CD4-positive, alpha-beta T cell (primary cell): Measurements from ENCODE around the gene CACNA1H. TPM values are rescaled to one million over a fixed set of nuclear protein-coding genes. Genes with fewer than 3 reads are reported as not detected.

ENCODE experiments used
- ATAC-seq: fragments of 200-7000 bp; cut with Tn5 transposase; one replicate; pipeline ENCODE4 v1.10.0; 2022; ENCODE audit warnings: mild to moderate bottlenecking; ENCODE audit not compliant: poor library complexity
- CTCF ChIA-PET: fragments of 350-600 bp; sonication (Branson Sonifier 250); formaldehyde crosslinking; loops from one replicate; lab custom pipeline; 2021; ENCODE audit warnings: antibody characterized with exemption, inconsistent platforms; lab: Charles Lee
- POLR2A ChIA-PET: fragments of 350-600 bp; sonication (Branson Sonifier 250); formaldehyde crosslinking; loops from one replicate; lab custom pipeline; 2021; ENCODE audit warnings: antibody characterized with exemption, inconsistent platforms; lab: Charles Lee
- DNase-seq, 14 experiments: peaks; one replicate each; pipeline ENCODE4 v3.0.0-alpha.2; 2013 to 2020; ENCODE audit warnings: mixed read lengths in 2 of 14
- H3K27ac ChIP-seq, 2 donors: one replicate each; pipeline versions ENCODE4 v1.5.1 to v1.7.0; 2013; ENCODE audit warnings: low read length in 2 of 2, low read depth in 1 of 2, mild to moderate bottlenecking in 1 of 2
- H3K27me3 ChIP-seq, 2 experiments: 1 replicate in 1 of 2; 2 replicates in 1 of 2; pipeline versions ENCODE4 v1.6.1 to v1.7.0; 2013; ENCODE audit warnings: low read length in 2 of 2, control low read depth in 1 of 2, mild to moderate bottlenecking in 1 of 2, moderate library complexity in 1 of 2; ENCODE audit not compliant: insufficient read depth in 2 of 2, control insufficient read depth in 1 of 2
- H3K36me3 ChIP-seq: one replicate; pipeline ENCODE4 v1.6.1; 2013; ENCODE audit warnings: low read length, control low read depth; ENCODE audit not compliant: insufficient read depth
- H3K4me1 ChIP-seq: one replicate; pipeline ENCODE4 v1.6.1; 2013; ENCODE audit warnings: low read length, control low read depth; ENCODE audit not compliant: insufficient read depth
- H3K4me3 ChIP-seq: one replicate; pipeline ENCODE4 v1.5.1; 2013; ENCODE audit warnings: mild to moderate bottlenecking, low read length, moderate library complexity
- H3K9me3 ChIP-seq, 2 experiments: 1 replicate in 1 of 2; 2 replicates in 1 of 2; pipeline versions ENCODE4 v1.6.1 to v1.7.0; 2013; ENCODE audit warnings: low read length in 2 of 2, mild to moderate bottlenecking in 2 of 2, control low read depth in 1 of 2, moderate library complexity in 1 of 2; ENCODE audit not compliant: control insufficient read depth in 1 of 2, insufficient read depth in 1 of 2
- H3K27ac Mint-ChIP-seq: one replicate; pipeline ENCODE4 v1.8.0; 2020; ENCODE audit warnings: mixed read lengths
- H3K27me3 Mint-ChIP-seq: one replicate; pipeline ENCODE4 v1.8.0; 2021; ENCODE audit warnings: mixed read lengths
- H3K36me3 Mint-ChIP-seq: one replicate; pipeline ENCODE4 v1.8.0; 2021; ENCODE audit warnings: low read depth, mixed read lengths
- H3K4me1 Mint-ChIP-seq: one replicate; pipeline ENCODE4 v1.8.0; 2021; ENCODE audit warnings: low read depth, mixed read lengths
- H3K4me3 Mint-ChIP-seq: one replicate; pipeline ENCODE4 v1.8.0; 2020; ENCODE audit warnings: mild to moderate bottlenecking, mixed read lengths
- H3K9me3 Mint-ChIP-seq: one replicate; pipeline ENCODE4 v1.8.0; 2020; ENCODE audit warnings: mixed read lengths
- intact Hi-C, 2 experiments: fragments of 100-400 bp; cut with DNase I in 1 of 2; cut with micrococcal nuclease in 1 of 2; formaldehyde crosslinking; loops; one replicate each; pipeline versions ENCODE4 v1.15.1 to v1.9.0; 2023 to 2025; cut with DNase I, micrococcal nuclease
- total RNA-seq, 174 experiments: library from RNA in 2 of 174; stranded (reverse) in 2 of 174; gene quantifications; one replicate each; pipeline ENCODE4 v1.2.3 and lab custom pipeline; 2021 to 2026
- TF ChIP-seq, protein P1 (sequence below): fragments of 200-600 bp; IDR thresholded peaks from one replicate; pipeline ENCODE4 v1.8.0; 2022; ENCODE audit warnings: antibody characterized with exemption, mild to moderate bottlenecking

The CACNA1H gene
- total RNA-seq, 2 experiments from 2014 or later, result 5.7 to 6.3 TPM

- H3K36me3 ChIP-seq, result no peaks in the 10 kb centered on the region
- no peaks in the 10 kb centered on the region for H3K4me1 ChIP-seq
- Mint-ChIP-seq H3K9me3 (no peaks in the 10 kb centered on the region), H3K4me3 (no peak overlapping the region), H3K36me3 (no peaks in the 10 kb centered on the region), H3K27me3 (peaks cover 4% of the 10 kb centered on the region), H3K27ac (no peak overlapping the region), H3K4me1 (no peaks in the 10 kb centered on the region)
- no peak overlapping the region for H3K4me3 ChIP-seq
- no peak for ATAC-seq
- no peak overlapping the region for H3K27ac ChIP-seq
- DNase-seq, result no peak
- CTCF ChIA-PET, result no interaction called here
- no peaks in the 10 kb centered on the region for H3K9me3 ChIP-seq
- intact Hi-C loops, result no loop called here
- H3K27me3 ChIP-seq, result no peaks in the 10 kb centered on the region
- POLR2A ChIA-PET, result no interaction called here
- TF ChIP-seq, protein P1, sequence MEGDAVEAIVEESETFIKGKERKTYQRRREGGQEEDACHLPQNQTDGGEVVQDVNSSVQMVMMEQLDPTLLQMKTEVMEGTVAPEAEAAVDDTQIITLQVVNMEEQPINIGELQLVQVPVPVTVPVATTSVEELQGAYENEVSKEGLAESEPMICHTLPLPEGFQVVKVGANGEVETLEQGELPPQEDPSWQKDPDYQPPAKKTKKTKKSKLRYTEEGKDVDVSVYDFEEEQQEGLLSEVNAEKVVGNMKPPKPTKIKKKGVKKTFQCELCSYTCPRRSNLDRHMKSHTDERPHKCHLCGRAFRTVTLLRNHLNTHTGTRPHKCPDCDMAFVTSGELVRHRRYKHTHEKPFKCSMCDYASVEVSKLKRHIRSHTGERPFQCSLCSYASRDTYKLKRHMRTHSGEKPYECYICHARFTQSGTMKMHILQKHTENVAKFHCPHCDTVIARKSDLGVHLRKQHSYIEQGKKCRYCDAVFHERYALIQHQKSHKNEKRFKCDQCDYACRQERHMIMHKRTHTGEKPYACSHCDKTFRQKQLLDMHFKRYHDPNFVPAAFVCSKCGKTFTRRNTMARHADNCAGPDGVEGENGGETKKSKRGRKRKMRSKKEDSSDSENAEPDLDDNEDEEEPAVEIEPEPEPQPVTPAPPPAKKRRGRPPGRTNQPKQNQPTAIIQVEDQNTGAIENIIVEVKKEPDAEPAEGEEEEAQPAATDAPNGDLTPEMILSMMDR, result no peak
These were observed 67.3 kb downstream of the CACNA1H start for GRCh38 chr16:1220098-1220728.

DNA sequence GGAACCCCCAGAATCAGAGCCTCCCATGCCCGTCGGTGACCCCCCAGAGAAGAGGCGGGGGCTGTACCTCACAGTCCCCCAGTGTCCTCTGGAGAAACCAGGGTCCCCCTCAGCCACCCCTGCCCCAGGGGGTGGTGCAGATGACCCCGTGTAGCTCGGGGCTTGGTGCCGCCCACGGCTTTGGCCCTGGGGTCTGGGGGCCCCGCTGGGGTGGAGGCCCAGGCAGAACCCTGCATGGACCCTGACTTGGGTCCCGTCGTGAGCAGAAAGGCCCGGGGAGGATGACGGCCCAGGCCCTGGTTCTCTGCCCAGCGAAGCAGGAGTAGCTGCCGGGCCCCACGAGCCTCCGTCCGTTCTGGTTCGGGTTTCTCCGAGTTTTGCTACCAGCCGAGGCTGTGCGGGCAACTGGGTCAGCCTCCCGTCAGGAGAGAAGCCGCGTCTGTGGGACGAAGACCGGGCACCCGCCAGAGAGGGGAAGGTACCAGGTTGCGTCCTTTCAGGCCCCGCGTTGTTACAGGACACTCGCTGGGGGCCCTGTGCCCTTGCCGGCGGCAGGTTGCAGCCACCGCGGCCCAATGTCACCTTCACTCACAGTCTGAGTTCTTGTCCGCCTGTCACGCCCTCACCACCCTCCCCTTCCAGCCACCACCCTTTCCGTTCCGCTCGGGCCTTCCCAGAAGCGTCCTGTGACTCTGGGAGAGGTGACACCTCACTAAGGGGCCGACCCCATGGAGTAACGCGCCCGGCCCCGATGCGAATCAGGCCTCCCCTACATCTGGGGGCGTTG lies 68.1 kb downstream of the CACNA1H start:
- Mint-ChIP-seq H3K4me3 (no peak overlapping the region), H3K4me1 (no peaks in the 10 kb centered on the region), H3K27ac (no peak overlapping the region), H3K9me3 (no peaks in the 10 kb centered on the region), H3K36me3 (no peaks in the 10 kb centered on the region), H3K27me3 (peaks cover 4% of the 10 kb centered on the region)
- ATAC-seq (no peak), DNase-seq (no peak)
- TF ChIP-seq, protein P1, result no peak
- intact Hi-C loops, result no loop called here
- Histone ChIP-seq H3K27me3 (peaks cover 0 to 2% of the 10 kb centered on the region in 2 experiments), H3K36me3 (no peaks in the 10 kb centered on the region), H3K4me3 (no peak overlapping the region), H3K27ac (no peak overlapping the region), H3K4me1 (no peaks in the 10 kb centered on the region), H3K9me3 (no peaks in the 10 kb centered on the region)
- POLR2A ChIA-PET, result no interaction called here
- CTCF ChIA-PET, result no interaction called here

- no peak overlapping the region for H3K4me3 Mint-ChIP-seq
- Histone ChIP-seq H3K27ac (no peak overlapping the region), H3K9me3 (no peaks in the 10 kb centered on the region), H3K4me3 (no peak overlapping the region), H3K27me3 (peaks cover 0 to 2% of the 10 kb centered on the region in 2 experiments), H3K4me1 (no peaks in the 10 kb centered on the region), H3K36me3 (no peaks in the 10 kb centered on the region)
- POLR2A ChIA-PET, result no interaction called here
- intact Hi-C loops, result no loop called here
- no peak overlapping the region for H3K27ac Mint-ChIP-seq
- H3K9me3 Mint-ChIP-seq, result no peaks in the 10 kb centered on the region
- TF ChIP-seq, protein P1, result no peak
- no peaks in the 10 kb centered on the region for H3K36me3 Mint-ChIP-seq
- DNase-seq (no peak), ATAC-seq (no peak)
- CTCF ChIA-PET, result no interaction called here
- peaks cover 4% of the 10 kb centered on the region for H3K27me3 Mint-ChIP-seq
- H3K4me1 Mint-ChIP-seq, result no peaks in the 10 kb centered on the region
These were observed 69.0 kb downstream of the CACNA1H start for GRCh38 chr16:1221628-1222552.
